Activated naive CD4-positive, alpha-beta T cell (primary cell): ENCODE data around the gene HS6ST3.

Experiments
- DNase-seq, 4 experiments: peaks; one replicate each; lab custom pipeline; 2025; lab: John Stamatoyannopoulos, UW

HS6ST3 gene

DNA sequence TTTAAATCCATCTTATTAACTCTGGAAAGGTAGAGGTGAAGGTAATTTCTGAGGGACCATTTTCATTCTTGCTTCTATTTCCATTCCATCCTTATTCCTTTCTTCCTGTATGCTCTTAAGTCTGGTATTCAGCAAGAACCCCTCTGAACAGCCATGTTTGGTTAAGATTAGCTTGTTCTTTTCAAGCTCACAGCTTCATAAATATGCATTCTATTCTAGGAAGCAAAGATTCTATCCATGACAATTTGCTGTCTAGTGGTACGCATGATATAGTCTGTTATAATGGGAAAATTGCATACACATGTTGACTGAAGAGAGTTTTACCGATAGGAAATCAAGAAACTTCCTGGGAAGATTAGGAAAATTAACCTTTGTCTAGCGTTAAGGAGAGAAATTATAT lies 218.7 kb downstream of the HS6ST3 start:
- DNase-seq: no peak

GRCh38 chr13:96314974-96315373 lies 225.1 kb downstream of the HS6ST3 start:
- no peak for DNase-seq

DNA sequence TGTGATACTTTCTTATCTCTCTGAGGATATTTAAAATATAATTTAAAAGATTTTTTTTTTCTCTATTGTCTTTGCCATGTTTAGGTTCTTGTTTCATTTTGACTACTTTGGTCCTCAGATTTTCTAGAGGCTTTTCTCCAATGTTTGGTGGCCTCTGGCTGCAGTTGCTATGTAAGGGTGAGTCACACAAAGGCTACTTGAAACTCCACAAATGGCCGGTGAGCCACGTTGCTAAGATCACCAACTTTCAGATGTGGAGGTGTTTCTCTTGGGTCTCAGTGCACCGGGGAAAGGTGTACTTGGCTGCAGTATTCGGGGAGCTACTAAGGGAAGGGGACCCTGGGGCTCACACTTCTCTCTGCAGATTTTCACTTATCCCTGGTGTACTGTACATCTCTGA lies 248.1 kb downstream of the HS6ST3 start:
- no peak for DNase-seq

DNA sequence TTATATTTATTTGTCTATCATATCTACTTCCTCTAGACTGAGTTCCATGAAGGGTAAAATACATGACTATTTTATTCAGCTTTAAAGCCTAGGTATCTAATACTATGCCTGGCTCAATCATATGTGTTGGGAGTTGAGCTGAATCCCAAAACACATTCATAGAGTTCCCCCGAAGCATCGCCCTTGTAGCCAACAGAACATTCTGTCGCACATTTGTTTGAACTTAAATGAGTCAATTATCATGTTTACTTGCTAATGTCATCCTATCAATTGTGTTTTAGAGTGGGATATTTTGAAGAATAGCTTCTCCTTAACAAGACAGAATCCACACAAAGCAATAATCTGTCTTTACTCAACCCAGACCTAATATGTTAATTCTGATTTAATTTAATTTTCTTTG lies 252.4 kb downstream of the HS6ST3 start:
- DNase-seq: no peak

DNA sequence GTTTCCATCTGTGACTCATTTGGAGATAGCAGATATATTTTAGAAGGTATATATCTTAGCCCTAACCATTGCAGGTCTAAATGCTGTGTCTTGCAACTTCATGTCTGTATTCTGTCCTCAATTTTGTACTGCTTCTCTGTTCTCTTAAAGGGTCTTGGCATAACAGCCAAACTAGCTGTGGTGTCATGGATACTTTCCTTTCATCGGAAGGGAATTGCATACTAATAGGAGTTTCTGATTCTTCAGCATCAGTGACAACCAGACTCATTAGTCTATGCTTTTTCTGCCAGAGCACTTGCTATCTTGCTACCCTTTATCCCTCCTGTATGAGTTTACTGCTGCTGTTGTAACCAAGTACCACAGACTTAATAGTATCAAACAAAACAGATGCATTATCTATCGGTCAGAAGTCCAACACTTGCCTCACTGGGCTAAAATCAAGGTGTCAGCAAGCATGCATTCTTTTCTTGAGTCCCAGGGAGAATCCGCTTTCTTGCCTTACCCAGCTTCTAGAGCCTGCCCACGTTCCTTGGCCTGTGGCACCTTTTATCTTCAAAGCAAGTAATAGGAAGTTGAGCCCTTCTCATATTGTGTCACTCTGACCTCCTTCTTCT lies 253.1 kb downstream of the HS6ST3 start:
- no peak for DNase-seq

GRCh38 chr13:96346921-96347320 lies 257.0 kb downstream of the HS6ST3 start:
- no peak for DNase-seq

DNA sequence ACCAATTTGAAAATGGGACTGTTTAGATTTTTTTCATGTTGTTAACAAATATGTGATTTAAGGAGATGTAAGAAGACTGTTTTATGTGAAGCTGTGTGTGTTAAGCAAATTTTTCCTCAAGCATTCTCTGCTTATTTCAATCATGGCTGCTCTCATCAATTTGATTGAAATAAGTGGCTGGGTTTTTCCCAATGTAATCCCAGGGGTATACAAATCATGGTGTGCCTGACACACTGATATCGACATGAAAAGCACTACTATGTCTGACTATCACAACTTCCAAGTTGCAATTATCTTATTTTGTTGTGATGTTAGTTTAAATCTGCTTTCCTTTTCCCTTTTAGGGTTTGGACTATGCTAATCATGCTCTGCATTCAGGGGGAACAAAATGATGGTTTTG lies 283.7 kb downstream of the HS6ST3 start:
- no peak for DNase-seq

- no peak for DNase-seq
Measured at GRCh38 chr13:96377835-96378234, 287.9 kb downstream of the HS6ST3 start.

DNA sequence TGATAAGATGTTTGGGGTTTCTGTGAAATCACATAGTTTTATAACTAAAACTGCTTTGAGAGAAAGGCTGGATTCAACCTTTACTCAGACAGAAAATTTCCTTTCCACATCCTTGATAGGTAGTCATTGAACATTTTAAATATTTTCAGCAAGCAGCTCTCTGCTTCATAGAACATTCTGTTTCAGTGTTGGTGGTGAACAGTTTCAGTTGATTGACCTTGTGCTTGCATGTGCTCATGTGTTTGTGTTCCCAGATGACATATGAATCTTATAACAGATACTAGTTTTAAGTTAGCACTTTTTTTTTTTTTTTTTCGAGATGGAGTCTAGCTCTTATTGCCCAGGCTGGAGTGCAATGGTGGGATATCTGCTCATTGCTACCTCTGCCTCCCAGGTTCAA lies 290.1 kb downstream of the HS6ST3 start:
- no peak for DNase-seq

GRCh38 chr13:96381681-96382080 lies 291.8 kb downstream of the HS6ST3 start:
- no peak for DNase-seq

- DNase-seq: no peak
Measured at GRCh38 chr13:96388598-96388997, 298.7 kb downstream of the HS6ST3 start.

DNA sequence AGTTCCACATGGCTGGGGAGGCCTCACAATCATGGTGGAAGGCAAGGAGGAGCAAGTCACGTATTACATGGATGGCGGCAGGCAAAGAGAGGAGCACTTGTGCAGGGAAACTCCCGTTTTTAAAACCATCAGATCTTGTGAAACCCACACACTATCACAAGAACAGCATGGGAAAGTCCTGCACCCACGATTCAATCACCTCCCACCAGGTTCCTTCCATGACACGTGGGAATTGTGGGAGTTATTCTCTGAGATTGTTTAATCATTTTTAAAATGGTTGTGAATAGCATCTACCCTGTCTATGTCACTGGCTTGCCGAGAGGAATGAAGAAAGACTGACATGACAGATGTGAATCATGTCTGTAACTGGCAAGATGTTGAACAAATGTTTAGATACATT lies 301.7 kb downstream of the HS6ST3 start:
- DNase-seq: no peak

DNA sequence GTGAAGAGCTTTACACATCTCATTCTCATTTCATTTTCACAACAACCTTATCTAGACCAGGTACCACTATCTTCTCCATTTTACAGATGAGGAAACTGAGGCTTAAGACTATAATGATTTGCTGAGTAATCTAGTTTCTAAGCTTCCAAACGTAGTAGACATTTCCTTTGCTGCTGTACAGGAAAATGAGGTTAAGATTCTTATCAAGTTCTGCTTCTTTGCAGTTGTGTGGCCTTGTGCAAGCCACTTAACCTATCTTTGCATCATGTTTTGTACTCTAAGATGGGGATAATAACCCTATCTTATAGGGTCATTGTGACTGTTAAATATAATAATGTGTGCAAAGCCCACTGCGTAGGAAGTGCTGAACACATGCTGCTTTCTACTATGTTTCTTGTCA lies 307.9 kb downstream of the HS6ST3 start:
- DNase-seq: no peak

GRCh38 chr13:96398486-96398885 lies 308.6 kb downstream of the HS6ST3 start:
- DNase-seq: no peak

- DNase-seq: no peak
Measured at GRCh38 chr13:96403241-96403640, 313.3 kb downstream of the HS6ST3 start.

DNA sequence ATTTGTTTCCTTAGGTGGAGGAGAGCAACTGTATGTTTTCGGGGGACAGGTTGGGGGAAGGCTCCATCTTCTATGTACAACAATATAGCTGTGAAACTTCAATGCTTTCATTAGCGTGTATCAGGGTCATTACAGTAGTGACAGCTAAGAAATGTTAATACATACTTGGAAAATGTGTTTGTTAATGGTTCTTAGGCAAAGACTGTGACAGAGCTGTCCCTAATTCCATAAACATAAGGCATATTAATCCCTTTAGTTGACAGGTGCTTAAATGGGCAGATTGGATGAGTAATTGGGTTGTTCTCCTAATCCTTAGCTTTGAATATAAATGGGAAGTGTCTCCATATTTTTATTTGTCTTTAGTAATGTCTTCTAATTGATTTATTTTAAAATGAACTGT lies 313.7 kb downstream of the HS6ST3 start:
- DNase-seq: no peak

GRCh38 chr13:96415831-96416385 lies 326.0 kb downstream of the HS6ST3 start:
- no peak for DNase-seq

GRCh38 chr13:96417939-96418685 lies 328.2 kb downstream of the HS6ST3 start:
- DNase-seq: no peak

DNA sequence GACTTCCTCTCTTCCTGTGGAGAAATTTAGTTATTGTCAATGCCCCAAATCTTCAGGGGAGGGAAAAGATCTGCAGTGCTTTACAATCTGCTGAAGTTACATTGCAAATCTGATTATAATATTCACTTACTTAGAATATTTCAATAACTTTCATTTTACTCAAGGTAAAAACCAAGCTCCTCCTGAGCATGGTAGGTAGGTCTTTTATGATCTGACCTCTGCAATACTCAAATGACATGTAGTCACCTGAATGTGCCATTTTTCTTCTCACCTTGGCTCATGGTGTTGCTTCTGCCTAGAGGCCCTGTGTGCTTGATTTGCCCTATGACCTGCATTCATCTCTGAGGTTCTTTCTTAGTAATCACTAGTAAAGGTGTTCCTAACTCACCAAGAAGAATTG lies 331.4 kb downstream of the HS6ST3 start:
- no peak for DNase-seq

DNA sequence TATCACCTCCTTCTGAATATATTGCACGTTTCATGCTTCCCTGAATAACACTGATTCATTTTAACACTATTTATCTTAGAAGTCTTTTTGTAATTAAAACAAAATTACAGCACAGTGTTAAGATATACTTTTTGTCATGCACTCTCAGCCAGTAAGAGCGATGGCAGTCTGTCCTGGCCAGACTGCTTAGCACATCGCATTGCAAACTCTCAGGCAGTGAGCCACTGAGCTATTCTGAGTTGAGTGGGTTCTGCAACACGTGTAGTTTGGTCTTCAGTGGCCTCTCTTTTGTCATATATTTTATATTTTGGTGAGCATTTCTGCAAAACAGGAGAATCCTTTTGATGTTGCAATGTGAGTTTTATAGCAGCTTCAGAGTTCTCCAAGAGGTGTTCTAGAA lies 332.1 kb downstream of the HS6ST3 start:
- DNase-seq: no peak

DNA sequence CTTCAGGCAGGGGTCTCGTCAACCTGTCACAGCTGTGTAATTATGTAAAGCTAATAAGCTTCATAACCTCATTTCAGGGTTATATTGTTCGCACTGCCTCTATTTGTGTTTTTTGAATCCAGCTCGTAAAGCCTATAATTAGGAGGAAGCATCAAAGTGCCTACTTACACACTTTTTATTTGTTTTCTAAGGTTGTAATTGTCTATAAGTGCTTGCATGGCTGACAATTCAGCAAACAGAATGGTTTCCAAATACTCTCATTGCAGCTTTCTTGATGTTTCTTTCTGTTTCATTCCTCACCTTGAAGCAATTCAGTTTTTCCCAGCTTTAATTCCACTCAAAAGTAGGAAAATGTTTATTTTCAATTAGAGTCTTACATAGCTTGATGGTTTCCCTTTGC lies 336.3 kb downstream of the HS6ST3 start:
- no peak for DNase-seq

DNA sequence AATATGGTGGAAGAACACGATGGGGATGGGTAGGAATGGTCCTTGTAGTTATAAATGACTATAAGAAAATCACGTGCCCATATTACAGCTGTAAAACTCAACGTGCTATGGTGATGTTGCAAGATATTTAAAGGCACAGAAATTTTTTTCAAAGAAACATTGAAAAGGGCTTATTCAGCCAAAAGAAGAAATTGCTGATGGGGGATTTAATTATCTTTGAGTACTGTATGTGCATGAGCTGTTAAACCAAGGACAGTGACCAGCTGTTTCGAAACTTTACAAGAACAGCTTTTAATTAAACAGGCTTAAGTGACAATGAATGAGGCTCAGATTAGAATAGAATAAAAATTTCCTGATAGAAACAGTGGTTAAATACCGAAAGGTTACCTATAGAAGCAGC lies 339.0 kb downstream of the HS6ST3 start:
- no peak for DNase-seq

- DNase-seq: no peak
Measured at GRCh38 chr13:96431044-96431581, 341.2 kb downstream of the HS6ST3 start.
